ENCODE measurements around the gene RNLS.
"Not testable (repeated sequence)": the region's sequence is repeated elsewhere in the genome, so short reads cannot be mapped to it uniquely, and the experiment has no call there.

The RNLS gene

DNA sequence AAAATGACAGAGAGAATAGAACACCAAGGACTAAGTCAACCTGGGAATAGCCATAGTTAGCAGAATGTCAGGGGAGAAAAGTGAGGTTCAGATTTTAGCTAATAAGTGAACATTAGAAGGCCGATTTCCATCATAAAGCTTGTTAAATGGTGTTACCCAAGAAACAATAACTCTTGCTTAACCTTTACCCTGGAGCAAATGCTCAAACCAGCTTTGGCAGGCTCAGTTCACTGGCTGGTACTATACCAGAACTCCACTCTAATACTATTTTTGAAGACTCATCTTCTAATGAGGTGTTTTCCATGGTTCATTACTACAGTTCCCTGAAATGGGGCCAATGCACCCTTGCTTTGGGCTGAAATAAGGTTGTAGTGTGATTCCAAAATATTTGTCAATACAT is 61.3 kb downstream of the RNLS start:
- DNase-seq: no peak

DNA sequence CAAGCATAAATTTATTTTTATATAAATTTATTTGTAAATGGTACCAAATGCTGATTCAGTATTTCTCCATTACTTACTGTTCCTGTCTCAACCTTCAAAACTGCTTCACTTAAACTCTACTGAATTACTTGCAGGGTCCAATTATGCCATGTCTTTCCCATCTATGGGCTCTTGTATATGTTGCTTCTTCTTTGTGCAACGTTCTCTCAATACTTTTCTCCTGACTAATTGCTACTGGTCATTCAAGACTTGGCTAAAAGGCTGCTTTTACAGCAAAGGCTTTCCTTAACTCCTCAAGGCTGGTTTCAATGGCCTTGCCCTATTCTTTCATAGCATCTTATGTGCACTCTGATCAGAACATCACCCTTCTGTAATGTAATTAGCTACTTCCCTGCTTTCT is 67.9 kb downstream of the RNLS start:
- no peak for DNase-seq

DNA sequence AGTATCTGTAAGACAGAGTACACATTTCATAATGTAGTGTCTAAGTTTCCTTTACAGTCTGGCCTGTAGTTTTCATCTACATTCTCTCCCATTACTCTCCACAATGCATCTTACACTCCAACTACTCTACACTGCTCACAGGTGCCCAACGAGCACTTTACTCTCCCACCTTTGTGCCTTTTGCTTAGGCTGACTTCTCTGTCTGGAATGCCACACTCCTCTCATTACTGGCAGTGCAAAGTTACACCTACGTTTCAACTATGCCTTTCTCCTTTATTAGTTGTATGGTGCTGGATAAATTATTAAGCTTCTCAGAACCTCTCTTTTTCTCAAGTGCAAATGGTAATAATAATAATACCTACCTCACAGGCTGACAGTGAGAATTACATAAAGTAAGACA is 70.5 kb downstream of the RNLS start:
- DNase-seq: no peak

DNA sequence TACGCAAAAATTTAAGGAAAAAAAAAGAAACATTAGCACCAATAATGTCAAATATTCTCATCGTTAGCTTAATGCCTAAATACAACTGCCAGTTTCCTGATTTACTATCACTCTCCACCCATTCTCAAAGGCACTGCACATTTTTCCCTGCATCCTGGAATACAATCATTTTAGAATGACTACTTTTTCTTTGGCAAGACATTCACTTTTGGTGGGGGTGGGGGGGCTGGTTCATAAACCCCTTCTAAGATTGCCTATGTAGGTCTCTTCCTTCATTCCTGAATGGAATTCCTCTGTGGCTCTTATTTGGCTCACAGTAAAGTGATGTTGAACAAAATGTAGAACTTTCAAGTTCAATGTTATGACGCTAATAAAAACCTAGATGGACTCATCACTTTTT is 74.3 kb downstream of the RNLS start:
- DNase-seq: no peak

DNA sequence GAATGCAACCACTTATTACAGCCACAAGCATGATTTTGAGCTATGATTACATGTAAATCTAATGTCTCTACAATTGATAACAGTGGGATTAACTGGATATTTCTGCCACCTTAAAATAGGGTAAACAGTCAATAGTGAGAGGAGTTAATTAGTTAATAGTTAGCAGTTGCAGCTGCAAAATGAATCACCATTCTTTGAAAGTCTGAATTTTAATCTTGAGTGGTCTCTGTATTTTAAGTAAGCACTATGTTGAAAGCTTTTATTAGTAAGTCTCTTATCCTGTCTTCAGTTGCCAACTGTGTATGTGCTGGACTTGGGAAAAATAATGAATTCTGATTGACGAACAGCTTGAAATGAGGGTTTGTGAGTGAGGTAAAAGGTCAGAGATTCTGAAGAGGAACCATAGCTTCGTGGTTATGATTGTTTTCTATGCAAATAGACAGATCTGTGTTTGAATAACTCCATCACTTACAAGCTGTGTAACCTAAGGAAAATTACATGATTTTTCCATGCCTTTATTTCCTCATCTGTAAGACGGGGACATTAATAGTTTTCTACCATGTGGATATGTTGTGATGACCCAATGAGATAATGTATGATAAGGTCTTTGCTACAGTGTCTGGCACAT is 75.2 kb downstream of the RNLS start:
- DNase-seq: no peak

DNA sequence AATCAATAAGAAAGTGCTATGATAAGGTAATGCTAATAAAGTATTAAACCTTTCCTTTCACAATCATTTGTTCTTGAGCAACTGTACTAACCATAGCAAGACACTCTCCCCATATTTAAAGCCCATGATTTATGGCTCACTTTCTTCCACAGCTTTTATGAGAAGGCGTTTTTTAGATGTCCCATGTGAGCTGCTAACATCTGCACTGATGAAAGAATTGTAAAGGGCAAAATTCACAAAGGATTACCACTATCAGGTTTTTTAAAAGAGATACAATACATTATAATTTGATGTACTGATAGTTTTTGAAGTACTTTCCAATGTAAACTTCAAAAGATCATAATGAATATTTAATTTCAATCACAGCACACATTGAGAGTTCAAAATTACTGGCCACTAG is 75.7 kb downstream of the RNLS start:
- no peak for DNase-seq

DNA sequence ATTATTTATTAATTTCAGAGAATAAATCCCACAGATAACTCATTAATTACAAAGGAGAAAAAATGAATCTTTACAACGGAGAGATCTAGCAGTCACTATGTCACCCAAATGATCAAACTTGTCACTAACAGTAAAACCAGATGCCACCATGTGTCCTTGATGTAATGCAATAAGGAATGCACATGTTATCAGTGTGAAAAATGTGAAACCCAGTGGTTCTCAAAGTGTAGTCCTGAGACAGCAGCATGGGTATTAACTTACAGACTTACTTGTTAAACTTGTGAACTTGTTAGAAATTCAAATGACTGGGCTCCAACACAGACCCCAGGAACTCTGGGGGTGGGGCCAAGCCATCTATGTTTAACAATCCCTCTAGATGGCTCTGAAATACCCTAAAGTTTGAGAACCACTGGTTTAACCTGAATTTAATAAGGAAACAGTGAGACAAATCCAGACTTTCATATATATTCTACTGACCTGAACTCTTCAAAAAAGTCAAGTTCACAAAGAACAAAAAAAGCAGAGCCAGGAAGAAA is 77.4 kb downstream of the RNLS start:
- DNase-seq: no peak

DNA sequence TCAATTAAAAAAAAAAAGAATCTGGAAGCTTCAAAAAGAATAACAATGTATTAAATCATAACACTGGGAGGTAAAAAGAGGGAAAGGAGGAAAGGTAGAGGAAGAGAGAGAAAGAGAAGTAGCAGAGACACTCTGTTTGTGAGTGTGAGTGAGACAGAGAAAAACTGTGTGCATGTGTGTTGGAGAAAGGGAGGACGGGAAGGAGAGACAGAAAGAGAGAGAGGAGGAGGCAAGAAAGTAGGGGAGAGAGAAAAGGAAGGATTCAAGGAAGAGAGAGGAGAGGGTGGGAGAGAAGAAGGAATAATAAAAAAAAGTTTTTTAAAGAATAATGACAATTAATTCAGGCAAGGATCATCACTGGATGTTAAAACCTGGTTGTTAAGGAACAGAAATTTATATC is 77.9 kb downstream of the RNLS start:
- no peak for DNase-seq

DNA sequence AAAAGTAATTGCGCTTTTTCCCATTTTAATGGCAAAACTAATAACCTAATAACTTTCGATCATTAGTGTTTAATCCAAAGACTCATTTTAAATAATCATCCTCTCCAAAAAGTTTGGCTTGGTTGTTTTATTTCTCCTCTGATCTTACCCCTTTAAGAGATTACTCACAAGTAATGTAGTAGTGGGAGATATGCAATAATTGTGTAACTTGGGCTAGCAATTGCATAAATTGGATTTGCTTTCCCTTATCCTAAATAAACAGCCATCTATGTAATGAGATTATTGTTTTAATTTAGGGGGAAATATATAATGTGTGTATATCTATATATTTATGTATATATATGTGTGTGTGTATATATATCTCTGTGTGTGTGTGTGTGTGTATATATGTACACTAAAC is 82.5 kb downstream of the RNLS start:
- DNase-seq: no peak

DNA sequence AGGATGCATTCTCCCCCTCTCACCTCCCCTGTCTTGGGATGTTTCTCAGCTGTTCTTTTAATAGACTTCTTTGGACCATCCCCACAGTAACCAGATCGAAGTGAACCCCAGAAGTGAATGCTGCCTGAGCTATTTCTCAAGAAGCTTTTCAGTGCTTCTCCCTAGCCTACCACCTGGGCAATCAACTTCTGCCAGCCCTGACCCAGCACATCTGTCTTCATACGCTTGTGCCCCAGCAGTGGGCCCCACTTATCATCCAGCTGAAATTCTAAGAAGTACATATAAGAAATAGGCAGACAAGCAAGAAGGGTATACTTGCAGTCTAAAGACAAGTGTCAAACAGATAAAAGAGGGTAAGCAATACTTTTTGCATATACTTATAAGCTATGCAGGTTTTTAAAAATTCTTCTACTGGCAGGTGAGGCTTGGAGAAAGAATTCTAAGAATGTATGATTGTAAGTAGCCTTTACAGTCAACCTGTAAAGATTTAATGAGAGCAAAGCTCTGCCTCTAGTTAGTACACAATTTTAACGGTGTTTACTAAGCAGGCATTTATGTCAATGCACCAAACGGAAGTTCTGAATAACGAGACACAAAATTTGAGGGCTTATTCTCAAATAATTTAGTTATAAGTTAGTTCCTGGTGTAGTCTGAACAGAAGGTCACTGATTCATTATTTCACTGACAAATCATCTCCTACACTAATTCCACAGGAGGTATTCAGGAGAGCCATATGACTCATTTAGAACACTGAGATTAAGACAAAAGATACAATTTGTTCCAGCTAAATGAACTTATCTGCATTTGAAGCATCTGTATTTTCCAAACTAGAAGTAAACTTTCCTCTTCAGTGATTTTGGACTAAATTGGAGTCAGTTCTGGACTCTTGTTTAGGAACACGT is 83.3 kb downstream of the RNLS start:
- no peak for DNase-seq

DNA sequence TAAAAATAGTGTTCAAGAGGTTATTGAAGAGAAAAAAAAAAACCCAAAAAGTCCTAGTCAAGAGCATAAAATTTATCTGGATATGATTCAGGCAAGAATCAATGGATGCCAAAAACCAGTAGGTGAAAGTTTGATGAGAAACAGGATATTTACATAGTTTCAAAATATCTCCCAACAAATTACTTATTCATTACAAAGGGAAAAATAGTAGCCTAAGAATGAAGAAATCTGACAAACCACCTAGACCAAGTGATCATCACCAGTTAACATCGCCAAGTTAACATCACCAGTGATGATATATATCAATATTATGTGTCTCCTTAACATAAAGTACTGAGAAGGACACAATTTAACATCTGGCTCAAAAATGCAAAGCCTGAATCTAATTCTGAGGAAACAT is 85.2 kb downstream of the RNLS start:
- no peak for DNase-seq

DNA sequence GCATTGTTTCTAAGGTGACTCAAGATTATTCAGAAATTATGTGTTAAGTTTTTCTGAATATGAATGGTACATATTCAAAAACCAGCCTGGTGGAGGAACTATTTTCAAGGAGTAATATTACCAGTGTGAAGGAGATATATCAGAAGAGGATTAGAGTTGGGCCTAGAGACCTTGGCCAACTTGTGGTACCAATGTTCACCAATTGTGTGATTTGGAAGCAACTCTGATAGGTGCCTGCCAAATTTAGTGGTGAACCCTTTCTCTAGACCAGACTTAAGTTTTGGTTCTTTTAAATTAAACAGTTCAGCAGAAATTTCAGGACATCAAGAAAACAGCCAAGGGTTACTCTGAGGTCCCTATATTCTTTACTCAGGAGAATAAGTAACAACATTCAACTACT is 88.6 kb downstream of the RNLS start:
- no peak for DNase-seq

DNA sequence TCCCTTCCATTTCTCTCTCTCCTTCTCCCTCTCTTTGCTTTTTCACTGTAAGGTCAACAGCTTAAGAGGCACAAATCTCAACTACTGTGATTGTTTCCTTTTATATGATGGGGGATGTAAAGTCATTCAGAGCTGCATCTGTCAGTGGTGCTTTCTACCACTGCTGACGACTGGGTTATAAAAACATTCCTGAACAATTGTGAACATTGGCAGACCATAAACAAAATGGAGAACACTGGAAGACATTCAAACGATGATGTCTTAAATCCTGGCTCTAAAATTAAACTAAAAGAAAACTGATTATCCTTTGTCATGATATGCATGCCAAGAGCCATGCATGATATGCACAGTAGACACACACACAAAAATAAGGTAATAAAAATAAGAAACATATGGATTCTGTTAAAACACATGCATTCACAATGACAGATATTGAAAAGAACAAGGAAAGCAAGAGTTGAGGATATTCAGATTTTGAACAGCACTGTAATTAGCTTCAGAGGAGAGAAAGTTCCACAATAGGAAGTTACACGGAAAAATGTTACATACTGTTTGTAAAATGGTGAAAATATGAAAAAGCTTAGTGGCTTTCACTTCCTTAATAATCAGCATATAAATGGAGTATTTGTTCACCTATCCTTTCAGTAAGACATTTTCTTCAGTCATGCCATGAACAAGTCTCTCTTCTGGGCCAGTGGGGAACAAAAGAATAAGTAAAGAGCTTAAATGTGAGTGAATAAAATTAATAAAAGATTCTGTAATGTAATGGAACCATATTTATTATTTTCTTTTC is 89.2 kb downstream of the RNLS start:
- DNase-seq: no peak

DNA sequence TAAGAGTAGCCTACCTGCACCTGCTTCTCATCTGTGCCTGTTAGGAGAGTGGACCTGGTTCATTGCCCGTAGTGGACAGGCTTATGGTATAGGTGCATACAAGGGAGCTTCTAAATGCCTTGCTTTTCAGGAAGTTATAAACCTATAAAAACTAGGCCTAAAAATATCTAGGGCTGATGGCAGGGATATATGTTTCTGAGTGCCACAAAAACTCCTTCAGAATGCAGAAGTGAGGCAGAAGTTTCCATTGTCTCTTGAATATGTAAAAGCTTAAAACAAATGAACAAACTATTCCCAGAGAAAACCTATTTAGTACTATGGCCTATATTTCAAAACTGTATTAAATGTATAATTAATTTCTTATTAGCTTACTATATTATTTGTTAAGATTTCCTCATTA is 91.8 kb downstream of the RNLS start:
- DNase-seq: no peak

DNA sequence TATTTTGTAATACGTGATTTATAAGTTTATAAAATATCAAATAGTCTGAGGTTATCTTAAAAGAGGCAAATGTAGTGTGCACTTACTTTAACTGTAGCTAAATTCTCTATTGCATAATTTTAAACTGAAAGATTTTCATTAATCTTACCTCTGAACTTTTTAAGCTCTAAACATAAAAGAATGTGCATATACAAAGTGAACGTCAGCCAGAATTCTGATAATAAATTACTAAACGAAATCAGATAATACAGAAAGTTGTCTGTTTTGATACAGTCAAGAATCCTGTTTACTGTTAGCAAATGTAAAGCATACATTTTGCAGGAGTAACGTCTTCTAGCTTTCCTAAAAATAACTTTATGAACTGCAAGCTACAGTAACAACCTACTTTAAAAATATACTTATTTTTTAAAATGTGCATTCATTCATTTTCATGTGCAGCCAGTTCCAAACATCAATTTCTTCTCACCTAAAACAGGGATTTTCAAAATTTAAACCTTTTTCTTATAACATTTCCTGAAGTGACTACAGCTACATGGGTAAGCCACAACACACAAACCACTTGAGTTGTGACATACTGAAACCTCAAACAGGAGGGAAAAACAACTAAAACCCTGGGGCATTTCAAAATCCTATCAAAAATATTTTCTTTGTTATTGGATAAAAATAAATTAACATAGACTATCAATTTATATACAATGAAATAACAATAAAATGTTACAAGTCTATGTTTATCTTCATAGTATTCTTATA is 92.7 kb downstream of the RNLS start:
- DNase-seq: no peak

DNA sequence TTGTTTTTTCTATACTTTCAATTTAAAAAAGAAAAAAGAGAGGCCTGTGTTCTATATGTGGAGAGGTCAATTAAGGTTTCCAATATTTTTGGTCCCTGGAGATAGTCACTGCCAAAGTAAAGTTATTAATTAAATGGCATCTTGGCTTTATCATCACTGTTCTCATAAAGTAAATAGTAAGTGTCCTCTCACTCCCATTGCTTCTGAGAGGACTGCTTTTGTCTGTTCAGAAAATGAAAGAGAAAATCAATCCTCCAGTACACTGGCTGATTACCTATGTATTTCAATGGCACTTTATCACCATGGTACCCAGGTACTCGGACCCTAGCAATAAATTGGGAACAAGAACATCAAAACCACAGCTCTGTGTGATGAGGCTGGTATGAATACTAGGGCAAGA is 94.0 kb downstream of the RNLS start:
- DNase-seq: no peak

DNA sequence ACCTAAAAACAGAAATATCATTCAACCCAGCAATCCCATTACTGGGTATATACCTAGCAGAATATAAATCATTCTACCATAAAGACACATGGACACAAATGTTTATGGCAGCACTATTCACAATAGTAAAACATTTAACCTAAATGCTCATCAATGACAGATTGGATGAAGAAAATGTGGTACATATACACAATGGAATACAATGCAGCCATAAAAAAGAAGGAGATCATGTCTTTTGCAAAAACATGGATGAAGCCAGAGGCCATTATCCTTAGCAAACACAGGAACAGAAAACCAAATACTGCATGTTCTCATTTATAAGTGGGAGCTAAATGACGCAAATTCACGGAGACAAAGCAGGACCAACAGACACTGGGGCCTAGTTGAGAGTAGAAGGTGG is 96.3 kb downstream of the RNLS start:
- DNase-seq: not testable (repeated sequence)

DNA sequence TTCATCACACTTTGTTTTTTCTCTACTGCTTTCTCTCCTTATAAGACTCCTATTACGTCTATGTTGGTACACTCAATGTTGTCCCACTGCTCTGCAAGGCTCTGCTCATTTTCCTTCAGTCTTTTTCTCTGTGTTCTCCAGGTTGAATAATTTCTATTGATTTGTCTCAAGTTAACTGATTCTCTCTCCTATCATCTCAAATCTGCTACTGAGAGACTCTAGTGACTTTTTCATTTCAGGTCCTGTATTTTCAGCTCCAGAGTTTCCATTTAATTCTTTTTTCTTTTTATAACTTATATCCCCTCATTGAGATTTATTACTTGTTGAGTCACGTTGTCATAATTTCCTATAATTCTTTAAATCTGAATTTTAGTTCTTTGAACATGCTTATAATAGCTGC is 100.9 kb downstream of the RNLS start:
- no peak for DNase-seq

DNA sequence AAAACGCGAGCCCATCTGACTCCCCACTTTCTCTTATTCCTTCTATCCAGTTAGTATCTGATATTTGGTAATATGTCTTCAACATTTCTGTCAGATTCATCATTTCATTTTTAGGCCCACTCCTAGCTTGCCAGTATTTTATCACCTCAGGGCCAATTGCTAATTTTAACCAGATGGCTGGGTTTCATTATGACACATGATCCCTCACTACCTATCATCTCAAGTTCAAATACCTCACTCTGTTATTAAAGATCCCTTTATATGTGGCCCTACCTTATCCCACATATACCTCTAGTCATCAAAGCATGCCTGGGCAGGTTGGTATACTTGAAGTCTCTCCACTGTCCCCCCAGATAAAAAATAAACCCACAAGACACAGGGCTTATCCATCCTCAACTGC is 104.9 kb downstream of the RNLS start:
- DNase-seq: no peak

DNA sequence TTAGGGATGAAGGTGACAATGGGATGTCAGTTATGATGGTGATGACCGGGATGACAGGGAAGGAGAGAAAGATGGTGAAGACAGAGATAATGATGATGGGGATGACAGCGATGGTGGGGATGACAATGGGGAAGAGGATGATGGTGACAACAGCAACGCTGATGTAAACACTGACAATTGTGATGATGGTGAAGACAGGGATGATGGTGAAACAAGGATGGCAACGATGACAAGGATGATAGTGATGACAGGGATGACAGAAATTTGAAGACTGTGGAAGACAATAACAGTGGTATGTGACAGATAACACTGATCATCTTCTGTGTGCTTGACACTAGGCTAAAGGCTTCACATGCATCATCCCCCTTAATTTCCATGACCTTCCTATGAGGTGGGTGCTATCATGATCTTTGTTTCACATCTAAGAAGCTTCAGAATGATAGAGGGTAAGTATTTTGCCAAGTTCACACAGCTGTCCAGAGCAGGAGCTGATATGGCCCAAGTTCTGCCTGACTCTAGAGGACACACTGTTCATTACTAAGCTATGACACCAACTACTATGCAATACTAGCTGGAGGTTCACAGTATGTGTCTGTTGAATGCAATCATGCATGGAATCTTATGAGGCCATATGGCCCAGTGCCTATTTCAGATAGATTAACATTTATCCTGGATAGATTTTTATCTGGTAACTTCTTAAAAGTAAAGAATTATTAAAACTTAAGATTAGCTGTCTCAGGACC is 105.6 kb downstream of the RNLS start:
- no peak for DNase-seq

DNA sequence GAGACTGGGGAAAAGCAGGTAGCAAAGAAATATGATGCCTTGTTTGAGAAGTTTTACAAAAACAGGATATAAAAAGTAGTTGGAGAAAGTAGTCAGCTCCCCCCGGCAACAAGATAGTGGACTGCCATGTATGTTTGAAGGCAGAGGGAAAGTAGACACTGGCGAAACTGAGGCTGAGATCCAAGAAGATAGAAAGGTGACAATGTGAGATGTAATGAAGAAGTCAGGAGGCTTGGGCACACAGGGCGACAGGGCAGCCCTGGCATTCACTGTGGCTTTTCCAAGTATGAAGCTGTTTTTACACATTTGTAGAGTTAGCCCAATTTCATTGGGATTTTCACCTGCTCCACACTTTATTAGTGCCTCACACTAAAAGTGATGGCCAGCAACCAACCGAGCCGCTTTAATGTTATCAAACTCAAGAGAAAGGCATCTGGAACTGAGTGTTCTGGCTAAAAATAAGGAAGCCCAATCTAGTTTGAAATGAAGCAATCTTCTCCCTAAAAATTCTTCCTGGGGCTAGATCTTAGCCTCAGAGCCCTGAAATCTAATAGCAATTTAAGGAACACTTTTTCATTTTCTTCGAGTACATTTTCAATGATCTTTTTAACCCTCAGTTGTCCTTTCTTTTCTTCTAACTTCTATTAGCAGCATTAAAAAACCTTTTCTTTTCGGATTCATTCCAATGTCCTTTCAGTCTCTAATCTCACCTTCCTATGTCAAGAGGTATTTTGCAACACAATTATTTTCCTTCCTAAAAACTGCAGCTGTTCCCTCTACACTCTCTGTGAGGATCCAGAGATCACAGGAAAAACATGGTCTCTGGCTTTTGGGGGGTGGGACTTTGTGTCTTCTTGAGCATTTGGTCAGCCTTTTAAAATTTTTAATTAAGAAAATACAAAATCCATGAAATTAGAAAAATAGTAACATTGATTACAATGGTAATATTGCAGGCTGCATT is 108.0 kb downstream of the RNLS start:
- DNase-seq: no peak

Data from NCI-H446 (cell line).